Type B pancreatic cell (in vitro differentiated cells): ENCODE data around the gene ANKRD6. TPM values are rescaled to one million over a fixed set of nuclear protein-coding genes. Genes with fewer than 3 reads are reported as not detected.
A peak's percentile ranks its signal among the peaks of the same experiment; 100 is the strongest.

Source experiments
- DNase-seq: peaks from one replicate; pipeline ENCODE4 v3.0.0; 2021; ENCODE audit warnings: mixed read lengths; ENCODE audit not compliant: unreplicated experiment; ENCODE audit errors: extremely low spot score
- H3K27ac Mint-ChIP-seq: 2 replicates; pipeline ENCODE4 v1.8.0; 2021; ENCODE audit warnings: mild to moderate bottlenecking, mixed read lengths
- H3K27me3 Mint-ChIP-seq: 2 replicates; pipeline ENCODE4 v1.8.0; 2021; ENCODE audit warnings: mixed read lengths
- H3K36me3 Mint-ChIP-seq: 2 replicates; pipeline ENCODE4 v1.8.0; 2021; ENCODE audit warnings: mixed read lengths
- H3K4me1 Mint-ChIP-seq: one replicate; pipeline ENCODE4 v1.8.0; 2021; ENCODE audit warnings: mixed read lengths; ENCODE audit not compliant: unreplicated experiment
- H3K4me3 Mint-ChIP-seq: 2 replicates; pipeline ENCODE4 v1.8.0; 2021; ENCODE audit warnings: mild to moderate bottlenecking, mixed read lengths
- H3K9me3 Mint-ChIP-seq: 2 replicates; pipeline ENCODE4 v1.8.0; 2021; ENCODE audit warnings: mixed read lengths
- total RNA-seq: library from RNA; stranded (reverse); gene quantifications from 2 replicates; pipeline ENCODE4 v1.2.1, GENCODE V29; 2021; ENCODE audit warnings: low replicate concordance
- TF ChIP-seq, protein P1 (sequence below): fragments of 200-600 bp; sonication (generic); conservative IDR thresholded peaks from 2 replicates; pipeline ENCODE4 v1.5.0; 2021; ENCODE audit warnings: antibody characterized with exemption, mild to moderate bottlenecking

ANKRD6 gene
- total RNA-seq, 1 donor from 2014 or later = 34.0 TPM

- no peaks in the 10 kb centered on the region for H3K27me3 Mint-ChIP-seq
These were observed 166.8 kb downstream of the ANKRD6 start for GRCh38 chr6:89599727-89600126.

DNA sequence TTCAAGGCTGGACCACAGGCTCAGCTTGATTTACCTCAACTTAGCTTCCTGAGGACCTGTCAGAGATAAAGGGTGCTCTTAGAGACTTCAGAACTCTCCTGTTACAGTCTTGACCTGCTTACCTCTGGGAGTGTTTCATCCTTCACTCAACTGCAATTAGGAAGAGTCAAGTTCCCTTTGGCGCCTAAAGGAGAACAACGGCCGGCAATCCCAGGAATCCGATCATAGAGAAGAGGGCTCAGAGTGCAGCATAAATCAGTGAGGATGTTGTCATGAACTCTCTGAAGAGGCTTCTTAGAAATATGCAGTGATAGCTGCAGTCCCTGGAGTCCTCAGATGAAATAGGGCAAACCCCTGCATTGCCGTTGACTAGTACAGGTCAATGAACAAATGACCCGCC is 169.2 kb downstream of the ANKRD6 start:
- Mint-ChIP-seq H3K27ac (no peak overlapping the region), H3K9me3 (peaks cover 3% of the 10 kb centered on the region), H3K4me3 (no peak overlapping the region), H3K27me3 (no peaks in the 10 kb centered on the region), H3K4me1 (peaks cover 12% of the 10 kb centered on the region), H3K36me3 (peaks cover 16% of the 10 kb centered on the region)
- DNase-seq = no peak
- TF ChIP-seq, protein P1, sequence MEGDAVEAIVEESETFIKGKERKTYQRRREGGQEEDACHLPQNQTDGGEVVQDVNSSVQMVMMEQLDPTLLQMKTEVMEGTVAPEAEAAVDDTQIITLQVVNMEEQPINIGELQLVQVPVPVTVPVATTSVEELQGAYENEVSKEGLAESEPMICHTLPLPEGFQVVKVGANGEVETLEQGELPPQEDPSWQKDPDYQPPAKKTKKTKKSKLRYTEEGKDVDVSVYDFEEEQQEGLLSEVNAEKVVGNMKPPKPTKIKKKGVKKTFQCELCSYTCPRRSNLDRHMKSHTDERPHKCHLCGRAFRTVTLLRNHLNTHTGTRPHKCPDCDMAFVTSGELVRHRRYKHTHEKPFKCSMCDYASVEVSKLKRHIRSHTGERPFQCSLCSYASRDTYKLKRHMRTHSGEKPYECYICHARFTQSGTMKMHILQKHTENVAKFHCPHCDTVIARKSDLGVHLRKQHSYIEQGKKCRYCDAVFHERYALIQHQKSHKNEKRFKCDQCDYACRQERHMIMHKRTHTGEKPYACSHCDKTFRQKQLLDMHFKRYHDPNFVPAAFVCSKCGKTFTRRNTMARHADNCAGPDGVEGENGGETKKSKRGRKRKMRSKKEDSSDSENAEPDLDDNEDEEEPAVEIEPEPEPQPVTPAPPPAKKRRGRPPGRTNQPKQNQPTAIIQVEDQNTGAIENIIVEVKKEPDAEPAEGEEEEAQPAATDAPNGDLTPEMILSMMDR = no peak

More at GRCh38 chr6:89599727-89600126, 166.8 kb downstream of the ANKRD6 start:
- DNase-seq = no peak
- Mint-ChIP-seq H3K27ac (peak overlapping the region; percentile 31), H3K9me3 (peaks cover 3% of the 10 kb centered on the region), H3K36me3 (peaks cover 19% of the 10 kb centered on the region), H3K4me1 (peaks cover 10% of the 10 kb centered on the region), H3K4me3 (no peak overlapping the region)
- TF ChIP-seq, protein P1 = no peak

DNA sequence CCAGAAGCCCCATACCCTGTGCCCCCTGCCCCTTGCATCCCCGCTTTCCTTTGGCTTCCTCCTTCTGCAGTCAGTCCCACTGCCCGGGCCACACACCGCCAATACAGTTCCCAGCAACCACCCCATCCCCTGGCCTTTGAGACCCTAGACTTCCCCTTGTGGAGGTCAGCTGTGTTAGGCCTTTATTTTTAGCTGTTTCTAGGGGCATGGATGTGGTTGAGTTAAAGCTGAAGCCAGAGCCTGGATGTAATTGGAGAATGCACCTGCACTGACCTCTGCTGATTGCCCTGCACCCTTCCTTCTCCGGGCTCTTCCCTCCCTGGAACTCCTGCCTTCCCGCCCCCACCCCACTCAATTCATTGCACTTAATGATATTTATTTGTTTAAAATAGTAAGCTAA is 171.7 kb downstream of the ANKRD6 start:
- Mint-ChIP-seq H3K36me3 (peaks cover 11% of the 10 kb centered on the region), H3K27ac (no peak overlapping the region), H3K27me3 (no peaks in the 10 kb centered on the region), H3K9me3 (no peaks in the 10 kb centered on the region), H3K4me1 (peaks cover 12% of the 10 kb centered on the region), H3K4me3 (no peak overlapping the region)
- TF ChIP-seq, protein P1 = no peak
- no peak for DNase-seq

DNA sequence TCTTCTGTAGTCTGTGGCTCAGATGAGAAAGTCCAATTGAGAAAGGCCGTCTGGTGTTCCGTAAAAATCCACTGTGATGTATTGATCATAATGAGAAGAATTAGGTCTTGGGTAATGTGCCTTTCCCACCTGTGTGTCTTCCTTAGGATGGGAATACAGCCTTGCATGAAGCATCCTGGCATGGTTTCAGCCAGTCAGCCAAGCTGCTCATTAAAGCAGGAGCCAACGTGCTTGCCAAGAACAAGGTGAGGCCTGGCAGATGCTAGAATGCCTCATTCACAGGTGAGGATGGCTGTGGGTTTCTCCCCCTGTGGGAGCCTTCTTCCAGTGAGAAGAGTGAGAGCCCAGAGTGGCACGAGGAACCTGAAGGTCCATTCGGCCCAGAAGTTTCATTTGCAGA is 172.9 kb downstream of the ANKRD6 start:
- no peak overlapping the region for H3K27ac Mint-ChIP-seq
- no peaks in the 10 kb centered on the region for H3K27me3 Mint-ChIP-seq
- no peaks in the 10 kb centered on the region for H3K9me3 Mint-ChIP-seq
- TF ChIP-seq, protein P1 = no peak
- peaks cover 16% of the 10 kb centered on the region for H3K36me3 Mint-ChIP-seq
- peaks cover 5% of the 10 kb centered on the region for H3K4me1 Mint-ChIP-seq
- H3K4me3 Mint-ChIP-seq = no peak overlapping the region
- DNase-seq = no peak

DNA sequence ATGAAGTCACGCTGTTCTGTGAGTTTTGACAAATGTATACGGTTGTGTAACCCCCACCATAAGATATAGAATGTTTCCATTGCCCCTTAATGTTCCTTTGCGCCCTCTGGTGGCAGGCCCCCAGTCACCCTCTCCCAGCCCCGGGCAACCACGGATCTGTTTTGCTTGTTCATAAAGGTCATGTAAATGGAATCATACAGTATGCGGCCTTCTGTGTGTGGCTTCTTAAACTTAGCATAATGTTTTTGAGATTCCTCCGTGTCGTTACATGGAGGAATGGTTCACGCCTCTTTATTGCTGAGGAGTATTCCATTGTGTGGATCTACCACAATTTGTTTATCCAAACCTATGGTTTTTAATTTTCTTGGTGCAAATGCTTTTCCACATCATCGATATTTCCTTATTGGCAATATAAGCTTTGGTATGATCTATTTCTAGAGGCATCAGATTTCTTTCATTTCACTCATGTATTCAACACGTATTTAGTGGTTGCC is 177.2 kb downstream of the ANKRD6 start:
- peaks cover 16% of the 10 kb centered on the region for H3K36me3 Mint-ChIP-seq
- peak overlapping the region; percentile 63 for H3K27ac Mint-ChIP-seq
- H3K4me1 Mint-ChIP-seq = no peaks in the 10 kb centered on the region
- no peaks in the 10 kb centered on the region for H3K9me3 Mint-ChIP-seq
- H3K27me3 Mint-ChIP-seq = no peaks in the 10 kb centered on the region
- H3K4me3 Mint-ChIP-seq = no peak overlapping the region
- TF ChIP-seq, protein P1 = peak; percentile 82
- DNase-seq = no peak

DNA sequence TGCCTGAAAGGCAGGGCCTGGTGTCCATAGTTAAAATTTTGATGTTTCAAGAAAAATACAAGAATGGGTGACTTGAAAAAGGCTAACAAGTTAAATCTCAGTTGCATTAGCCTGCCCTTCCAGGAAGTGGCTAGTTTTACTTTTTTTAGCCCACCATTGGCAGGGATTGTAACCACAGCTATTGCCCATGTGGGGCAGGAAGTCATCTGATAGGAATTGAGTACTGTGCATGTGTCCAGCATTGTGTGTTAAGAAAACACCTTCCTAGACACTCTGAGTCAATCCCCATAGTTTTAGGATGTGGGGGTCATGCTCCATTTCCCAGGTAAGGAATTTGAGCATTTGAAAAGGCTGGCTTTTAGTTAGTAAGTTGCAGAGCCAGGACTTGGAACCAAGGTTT is 178.7 kb downstream of the ANKRD6 start:
- no peaks in the 10 kb centered on the region for H3K27me3 Mint-ChIP-seq
- H3K9me3 Mint-ChIP-seq = no peaks in the 10 kb centered on the region
- H3K4me1 Mint-ChIP-seq = no peaks in the 10 kb centered on the region
- no peak overlapping the region for H3K4me3 Mint-ChIP-seq
- H3K27ac Mint-ChIP-seq = no peak overlapping the region
- no peak for DNase-seq
- peaks cover 12% of the 10 kb centered on the region for H3K36me3 Mint-ChIP-seq
- TF ChIP-seq, protein P1 = no peak
